Measurements from ENCODE around the gene FBXW4. TPM values are rescaled to one million over a fixed set of nuclear protein-coding genes. Genes with fewer than 3 reads are reported as not detected.

FBXW4 gene
- total and polyA plus RNA-seq, 2 of the 8 experiments (the other 6 are each of a cell fraction or from before 2014, with no cell fraction given): 29.0 to 32.8 TPM

DNA sequence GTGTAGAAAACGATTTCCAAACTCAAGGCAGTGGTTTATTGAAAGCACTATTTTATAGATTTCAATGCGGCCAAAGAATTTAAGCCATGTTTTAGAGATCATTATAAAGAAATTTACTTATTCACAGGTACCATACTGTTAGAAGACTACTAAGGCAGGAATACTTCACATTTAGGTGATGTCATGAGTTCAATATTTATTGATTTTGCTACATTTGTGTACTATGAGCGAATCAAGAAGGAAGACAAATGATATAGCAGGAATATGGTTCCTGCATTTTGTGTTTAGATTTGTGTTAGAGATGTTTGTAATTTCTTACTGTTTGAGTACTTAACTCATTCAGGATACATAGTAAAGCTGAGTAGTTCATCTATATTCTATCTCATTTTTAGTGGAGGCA, 1.7 kb upstream of the FBXW4 start (continued):
- TF ChIP-seq TAF1 (IDR thresholded peaks at IDR 0.05; ENCODE audit: low read depth, low read length): no peak

Data from H1 (cell line).